22Rv1 (cell line): ENCODE results near the gene EIF2D.

Source experiments
- ZFX ChIP-seq: fragments of 450-650 bp; IDR thresholded peaks from 2 replicates; pipeline ENCODE4 v1.6.1; 2017; ENCODE audit warnings: antibody characterized with exemption, borderline replicate concordance
- TF ChIP-seq, protein P1 (sequence below): fragments of 450-650 bp; IDR thresholded peaks from 2 replicates; pipeline ENCODE4 v1.5.1; 2017; ENCODE audit warnings: mild to moderate bottlenecking

GRCh38 chr1:206547104-206547503 lies 65.2 kb downstream of the EIF2D start:
- TF ChIP-seq, protein P1, sequence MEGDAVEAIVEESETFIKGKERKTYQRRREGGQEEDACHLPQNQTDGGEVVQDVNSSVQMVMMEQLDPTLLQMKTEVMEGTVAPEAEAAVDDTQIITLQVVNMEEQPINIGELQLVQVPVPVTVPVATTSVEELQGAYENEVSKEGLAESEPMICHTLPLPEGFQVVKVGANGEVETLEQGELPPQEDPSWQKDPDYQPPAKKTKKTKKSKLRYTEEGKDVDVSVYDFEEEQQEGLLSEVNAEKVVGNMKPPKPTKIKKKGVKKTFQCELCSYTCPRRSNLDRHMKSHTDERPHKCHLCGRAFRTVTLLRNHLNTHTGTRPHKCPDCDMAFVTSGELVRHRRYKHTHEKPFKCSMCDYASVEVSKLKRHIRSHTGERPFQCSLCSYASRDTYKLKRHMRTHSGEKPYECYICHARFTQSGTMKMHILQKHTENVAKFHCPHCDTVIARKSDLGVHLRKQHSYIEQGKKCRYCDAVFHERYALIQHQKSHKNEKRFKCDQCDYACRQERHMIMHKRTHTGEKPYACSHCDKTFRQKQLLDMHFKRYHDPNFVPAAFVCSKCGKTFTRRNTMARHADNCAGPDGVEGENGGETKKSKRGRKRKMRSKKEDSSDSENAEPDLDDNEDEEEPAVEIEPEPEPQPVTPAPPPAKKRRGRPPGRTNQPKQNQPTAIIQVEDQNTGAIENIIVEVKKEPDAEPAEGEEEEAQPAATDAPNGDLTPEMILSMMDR, result no peak
- no peak for TF ChIP-seq ZFX
